HepG2 (cell line): Measurements from ENCODE around the gene KLF11. TPM values are rescaled to one million over a fixed set of nuclear protein-coding genes. Genes with fewer than 3 reads are reported as not detected.

Source experiments
- ATAC-seq: fragments of 200-7000 bp; cut with Tn5 transposase; 3 replicates; pipeline ENCODE4 v1.9.1; 2020; ENCODE audit warnings: mild to moderate bottlenecking, moderate library complexity
- BruUV-seq: library from RNA; stranded (reverse); fragments of 400-500 nt; replicated peaks from 2 replicates; lab custom pipeline; 2021; lab: Mats Ljungman, UMichigan
- CTCF ChIA-PET: fragments of 300-600 bp; formaldehyde crosslinking; extraction: SDS; loops from one replicate; lab custom pipeline; 2021; ENCODE audit warnings: low total read pairs, inconsistent platforms, low intra/inter-chr PET ratio; lab: Yijun Ruan, JAX
- POLR2A ChIA-PET: fragments of 350-600 bp; sonication (Branson Sonifier 250); formaldehyde crosslinking; loops from one replicate; lab custom pipeline; 2020; ENCODE audit warnings: antibody characterized with exemption, inconsistent platforms; lab: Yijun Ruan, JAX
- DNase-seq: peaks from one replicate; pipeline ENCODE4 v3.0.0-alpha.2; 2015; ENCODE audit warnings: low spot score
- FAIRE-seq: peaks from 3 replicates; lab custom pipeline; 2011; peaks lifted over from hg19 to GRCh38; lab: Jason Lieb, UNC
- H2AFZ ChIP-seq: one replicate; pipeline ENCODE4 v1.6.1; 2011; ENCODE audit warnings: low read length, inconsistent platforms
- H3K27ac ChIP-seq: fragments of 300-600 bp; 3 replicates; pipeline ENCODE4 v1.8.0; 2011; ENCODE audit warnings: mixed run types, mild to moderate bottlenecking, mixed read lengths, low read length, inconsistent platforms; ENCODE audit not compliant: insufficient read depth; ENCODE audit errors: extremely low read length
- H3K27me3 ChIP-seq, 2 experiments: fragments of 200-600 bp in 1 of 2; 2 replicates in 1 of 2; 3 replicates in 1 of 2; pipeline versions ENCODE4 v1.6.0 to v1.8.0; 2011; ENCODE audit warnings: low read length in 2 of 2, mild to moderate bottlenecking in 2 of 2, moderate library complexity in 2 of 2, inconsistent platforms in 1 of 2; ENCODE audit not compliant: insufficient read depth in 2 of 2, control insufficient read depth in 1 of 2
- H3K36me3 ChIP-seq, 2 experiments: fragments of 200-600 bp in 1 of 2; replicated peaks in 1 of 2; 2 replicates in 1 of 2; 3 replicates in 1 of 2; pipeline versions ENCODE4 v1.5.1 to v1.8.0; 2011; ENCODE audit warnings: low read length in 2 of 2, inconsistent platforms in 1 of 2; ENCODE audit not compliant: insufficient read depth in 2 of 2, control insufficient read depth in 1 of 2
- H3K4me1 ChIP-seq: 2 replicates; pipeline ENCODE4 v1.5.1; 2012; ENCODE audit warnings: low read length, inconsistent platforms; ENCODE audit not compliant: insufficient read depth
- H3K4me2 ChIP-seq: 2 replicates; pipeline ENCODE4 v1.6.0; 2011; ENCODE audit warnings: low read depth, low read length, inconsistent platforms
- H3K4me3 ChIP-seq, 3 experiments: fragments of 200-600 bp in 1 of 3; sonication (generic), shearing (Covaris generic) in 1 of 3; replicated peaks in 1 of 3; 2 replicates each; pipeline ENCODE4 v1.5.1; 2011 to 2016; ENCODE audit warnings: low read length in 3 of 3, inconsistent platforms in 2 of 3, low read depth in 2 of 3, mild to moderate bottlenecking in 2 of 3, control low read depth in 1 of 3, mixed read lengths in 1 of 3; ENCODE audit not compliant: insufficient read depth in 1 of 3
- H3K79me2 ChIP-seq: one replicate; pipeline ENCODE4 v1.6.1; 2011; ENCODE audit warnings: low read length, inconsistent platforms; ENCODE audit not compliant: insufficient read depth
- H3K9ac ChIP-seq: 2 replicates; pipeline ENCODE4 v1.6.0; 2011; ENCODE audit warnings: mild to moderate bottlenecking, low read depth, low read length, inconsistent platforms; ENCODE audit not compliant: insufficient read depth
- H3K9me3 ChIP-seq: 2 replicates; pipeline ENCODE4 v1.5.1; 2012; ENCODE audit warnings: mild to moderate bottlenecking, low read length
- H4K20me1 ChIP-seq: 2 replicates; pipeline ENCODE4 v1.6.0; 2011; ENCODE audit warnings: inconsistent platforms, mild to moderate bottlenecking, low read length, moderate library complexity; ENCODE audit not compliant: insufficient read depth
- AGO1 ChIP-seq: fragments of 200-400 bp; formaldehyde crosslinking; IDR thresholded peaks from 2 replicates; pipeline ENCODE4 v1.6.1; 2017; ENCODE audit warnings: mild to moderate bottlenecking, low read depth, low read length, moderate library complexity; ENCODE audit not compliant: poor library complexity, severe bottlenecking
- FOXM1 ChIP-seq: sonication (generic); formaldehyde crosslinking; IDR thresholded peaks from 2 replicates; pipeline ENCODE4 v1.5.0; 2020; ENCODE audit warnings: missing genetic modification reagents
- HMG20A ChIP-seq: IDR thresholded peaks from 2 replicates; pipeline ENCODE4 v1.6.1; 2016; ENCODE audit warnings: borderline replicate concordance
- NFYB ChIP-seq: sonication (generic); formaldehyde crosslinking; IDR thresholded peaks from 2 replicates; pipeline ENCODE4 v1.4.0; 2020; ENCODE audit warnings: missing genetic modification reagents
- NFYC ChIP-seq: IDR thresholded peaks from 2 replicates; pipeline ENCODE4 v1.6.1; 2016; ENCODE audit warnings: missing genetic modification reagents, missing compliant biosample characterization
- SALL2 ChIP-seq: sonication (generic); formaldehyde crosslinking; IDR thresholded peaks from 2 replicates; pipeline ENCODE4 v1.8.1; 2023; ENCODE audit warnings: mild to moderate bottlenecking, missing genetic modification reagents, inconsistent platforms
- SP5 ChIP-seq: IDR thresholded peaks from 2 replicates; pipeline ENCODE4 v1.6.1; 2016; ENCODE audit warnings: low read depth, borderline replicate concordance
- ZNF260 ChIP-seq: sonication (generic); formaldehyde crosslinking; IDR thresholded peaks from 2 replicates; pipeline ENCODE4 v1.4.0; 2020; ENCODE audit warnings: missing genetic modification reagents, low read depth, mild to moderate bottlenecking, borderline replicate concordance
- ZNF343 ChIP-seq: sonication (generic); formaldehyde crosslinking; IDR thresholded peaks from 2 replicates; pipeline ENCODE4 v1.4.0; 2020; ENCODE audit warnings: mild to moderate bottlenecking, missing genetic modification reagents
- ZNF556 ChIP-seq: sonication (generic); formaldehyde crosslinking; IDR thresholded peaks from 2 replicates; pipeline ENCODE4 v1.4.0; 2020; ENCODE audit warnings: mild to moderate bottlenecking, missing genetic modification reagents, borderline replicate concordance
- WGBS: methylation state at CpG from one replicate; pipeline ENCODE4 v1.1.6; 2017; ENCODE audit warnings: low lambda C conversion rate; 5-methylcytosine and 5-hydroxymethylcytosine counted together
- in situ Hi-C: cut with HindIII; loops from 2 replicates; pipeline ENCODE4 v1.10.0; 2017; ENCODE audit warnings: low pct_unique_long_range_greater_than_20kb; ENCODE audit not compliant: extremely low pct_ligation_motif_present
- intact Hi-C: fragments of 100-400 bp; cut with micrococcal nuclease; formaldehyde crosslinking; loops from one replicate; pipeline ENCODE4 v1.10.0; 2022; ENCODE audit not compliant: unreplicated experiment
- polyA plus RNA-seq, 8 experiments: library from polyadenylated mRNA; depleted of rRNA in 3 of 8; stranded (reverse) in 7 of 8; unstranded in 1 of 8; fragments of >200 nt; fragmentation: Illumina TruSeq in 4 of 8; extraction: Trizol in 4 of 8; gene quantifications; 2 replicates each; pipeline versions ENCODE4 v1.2.1 to v1.2.3, GENCODE V29; 2011 to 2016; ENCODE audit warnings: low read depth in 4 of 8, missing spikeins in 1 of 8, mixed read lengths in 1 of 8; ENCODE audit not compliant: insufficient read depth in 1 of 8
- total RNA-seq, 5 experiments: library from RNA; depleted of rRNA; stranded (reverse); fragments of >200 nt; fragmentation: Illumina TruSeq; extraction: Trizol; gene quantifications; 2 replicates each; pipeline ENCODE4 v1.2.3, GENCODE V29; 2016; ENCODE audit warnings: low read depth in 1 of 5
- TF ChIP-seq, protein P1 (sequence below): sonication (generic); formaldehyde crosslinking; conservative IDR thresholded peaks from 2 replicates; pipeline ENCODE4 v1.8.0; 2022; ENCODE audit warnings: mild to moderate bottlenecking, moderate library complexity, missing genetic modification reagents

KLF11 gene
- total and polyA plus RNA-seq, 2 of the 13 experiments (the other 11 are each of a cell fraction or from before 2014, with no cell fraction given): 2.5 to 11.8 TPM

DNA sequence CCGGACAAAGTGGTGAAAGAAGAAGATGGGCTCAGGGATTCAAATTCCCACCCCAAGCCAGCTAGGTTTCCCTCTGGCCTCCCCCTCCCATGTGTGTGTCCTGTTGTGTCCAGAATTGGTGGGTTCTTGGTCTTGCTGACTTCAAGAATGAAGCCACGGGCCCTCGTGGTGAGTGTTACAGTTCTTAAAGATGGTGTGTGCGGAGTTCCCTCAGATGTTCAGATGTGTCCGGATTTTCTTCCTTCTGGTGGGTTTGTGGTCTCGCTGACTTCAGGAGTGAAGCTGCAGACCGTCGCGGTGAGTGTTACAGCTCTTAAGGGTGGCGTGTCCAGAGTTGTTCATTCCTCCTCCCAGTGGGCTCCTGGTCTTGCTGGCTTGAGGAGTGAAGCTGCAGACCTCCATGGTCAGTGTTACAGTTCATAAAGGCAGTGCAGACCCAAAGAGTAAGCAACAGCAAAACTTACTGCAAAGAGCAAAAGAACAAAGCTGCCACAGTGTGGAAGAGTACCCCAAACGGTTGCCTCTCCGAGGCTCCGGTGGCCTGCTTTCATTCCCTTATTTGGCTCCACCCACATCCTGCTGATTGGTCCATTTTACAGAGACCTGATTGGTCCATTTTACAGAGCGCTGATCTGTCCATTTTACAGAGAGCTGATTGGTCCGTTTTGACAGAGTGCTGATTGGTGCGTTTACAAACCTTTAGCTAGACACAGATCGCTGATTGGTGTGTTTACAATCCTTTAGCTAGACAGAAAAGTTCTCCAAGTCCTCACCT lies 37.7 kb upstream of the KLF11 start:
- CTCF ChIA-PET: no interaction called here
- Histone ChIP-seq H3K36me3 (peaks cover under 1 to 8% of the 10 kb centered on the region in 2 experiments; a peak in 2 of 5 replicates), H3K9ac (no peak overlapping the region), H3K27ac (no peak overlapping the region), H3K79me2 (no peaks in the 10 kb centered on the region), H3K4me2 (no peak overlapping the region), H3K9me3 (no peaks in the 10 kb centered on the region), H2AFZ (no peak overlapping the region), H3K4me3 (no peak overlapping the region), H4K20me1 (no peaks in the 10 kb centered on the region; the same call in 1 of the 2 replicates), H3K4me1 (peaks cover 27% of the 10 kb centered on the region), H3K27me3 (peaks cover 0 to 9% of the 10 kb centered on the region in 2 experiments; a peak in 1 of 5 replicates)
- ATAC-seq (no peak), FAIRE-seq (no peak), DNase-seq (no peak)
- POLR2A ChIA-PET: interaction anchor here (1.0 to 1.3 kb wide), 2 partner anchors 11 to 23 kb away, joined by 3 read pairs; no protein-coding TSS in a partner anchor
- BruUV-seq: no TSS peak
- no peak for TF ChIP-seq FOXM1 (CRISPR knock-in tag)
- no peak for TF ChIP-seq ZNF260 (CRISPR knock-in tag)
- peak; percentile 61 for TF ChIP-seq NFYB
- TF ChIP-seq AGO1: no peak
- no peak for TF ChIP-seq SALL2
- TF ChIP-seq, protein P1, sequence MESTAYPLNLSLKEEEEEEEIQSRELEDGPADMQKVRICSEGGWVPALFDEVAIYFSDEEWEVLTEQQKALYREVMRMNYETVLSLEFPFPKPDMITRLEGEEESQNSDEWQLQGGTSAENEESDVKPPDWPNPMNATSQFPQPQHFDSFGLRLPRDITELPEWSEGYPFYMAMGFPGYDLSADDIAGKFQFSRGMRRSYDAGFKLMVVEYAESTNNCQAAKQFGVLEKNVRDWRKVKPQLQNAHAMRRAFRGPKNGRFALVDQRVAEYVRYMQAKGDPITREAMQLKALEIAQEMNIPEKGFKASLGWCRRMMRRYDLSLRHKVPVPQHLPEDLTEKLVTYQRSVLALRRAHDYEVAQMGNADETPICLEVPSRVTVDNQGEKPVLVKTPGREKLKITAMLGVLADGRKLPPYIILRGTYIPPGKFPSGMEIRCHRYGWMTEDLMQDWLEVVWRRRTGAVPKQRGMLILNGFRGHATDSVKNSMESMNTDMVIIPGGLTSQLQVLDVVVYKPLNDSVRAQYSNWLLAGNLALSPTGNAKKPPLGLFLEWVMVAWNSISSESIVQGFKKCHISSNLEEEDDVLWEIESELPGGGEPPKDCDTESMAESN (CRISPR knock-in tag): no peak
- TF ChIP-seq ZNF343 (CRISPR knock-in tag): no peak
- no peak for TF ChIP-seq ZNF556 (CRISPR knock-in tag)
- TF ChIP-seq HMG20A (CRISPR knock-in tag): no peak
- TF ChIP-seq NFYC: peak; percentile 54
- no peak for TF ChIP-seq SP5 (CRISPR knock-in tag)
- intact Hi-C loops: no loop called here
- 91% methylated on average over 17 of the region's 17 CpGs for WGBS
- in situ Hi-C loops: no loop called here
